K562 (cell line): ENCODE measurements around the gene ARHGEF4. TPM values are rescaled to one million over a fixed set of nuclear protein-coding genes. Genes with fewer than 3 reads are reported as not detected.

Experiments
- ATAC-seq: fragments of 200-7000 bp; cut with Tn5 transposase; 3 replicates; pipeline ENCODE4 v1.9.1; 2020; ENCODE audit warnings: moderate library complexity
- BruUV-seq: library from RNA; stranded (reverse); fragments of 400-500 nt; replicated peaks from 2 replicates; lab custom pipeline; 2021; lab: Mats Ljungman, UMichigan
- CTCF ChIA-PET: fragments of 300-600 bp; formaldehyde crosslinking; extraction: SDS; loops from one replicate; lab custom pipeline; 2021; ENCODE audit warnings: low intra/inter-chr PET ratio; lab: Yijun Ruan, JAX
- POLR2A ChIA-PET: fragments of 300-600, 350-650 bp; sonication (Branson Sonifier 250); formaldehyde crosslinking; extraction: SDS; loops from one replicate; lab custom pipeline; 2021; ENCODE audit warnings: antibody characterized with exemption, inconsistent platforms; lab: Yijun Ruan, JAX
- DNase-seq, 4 experiments: peaks; one replicate each; pipeline versions ENCODE4 v3.0.0 to v3.0.0-alpha.2; 2011 to 2018; ENCODE audit warnings: low spot score in 3 of 4, mixed read lengths in 3 of 4; ENCODE audit errors: extremely low read depth in 1 of 4
- FAIRE-seq: peaks from 2 replicates; lab custom pipeline; 2011; peaks lifted over from hg19 to GRCh38; lab: Jason Lieb, UNC
- H2AFZ ChIP-seq: 2 replicates; pipeline ENCODE4 v1.6.0; 2011; ENCODE audit warnings: low read depth, low read length, control low read depth, inconsistent platforms
- H3K27ac ChIP-seq: fragments of 200-600 bp; 3 replicates; pipeline ENCODE4 v1.8.0; 2011; ENCODE audit warnings: low read depth, mild to moderate bottlenecking, control low read depth, inconsistent platforms, low read length, moderate library complexity, mixed read lengths; ENCODE audit errors: extremely low read depth
- H3K27me3 ChIP-seq, 2 experiments: fragments of 300-600 bp in 1 of 2; 2 replicates in 1 of 2; 3 replicates in 1 of 2; pipeline versions ENCODE4 v1.6.0 to v1.8.0; 2011; ENCODE audit warnings: inconsistent platforms in 2 of 2, low read length in 2 of 2, mild to moderate bottlenecking in 1 of 2, mixed read lengths in 1 of 2, moderate library complexity in 1 of 2; ENCODE audit not compliant: control insufficient read depth in 2 of 2, insufficient read depth in 2 of 2
- H3K36me3 ChIP-seq: fragments of 300-600 bp; 3 replicates; pipeline ENCODE4 v1.8.0; 2011; ENCODE audit warnings: mild to moderate bottlenecking, low read length, inconsistent platforms; ENCODE audit not compliant: control insufficient read depth, insufficient read depth
- H3K4me1 ChIP-seq, 2 experiments: fragments of 200-600 bp in 1 of 2; replicated peaks in 1 of 2; 2 replicates in 1 of 2; 3 replicates in 1 of 2; pipeline versions ENCODE4 v1.5.1 to v1.8.0; 2011; ENCODE audit warnings: inconsistent platforms in 2 of 2, low read length in 2 of 2, mild to moderate bottlenecking in 1 of 2, mixed read lengths in 1 of 2, moderate library complexity in 1 of 2; ENCODE audit not compliant: control insufficient read depth in 2 of 2, insufficient read depth in 2 of 2
- H3K4me2 ChIP-seq: 2 replicates; pipeline ENCODE4 v1.6.1; 2011; ENCODE audit warnings: low read length, control low read depth, inconsistent platforms, mixed read lengths; ENCODE audit not compliant: insufficient read depth
- H3K4me3 ChIP-seq: fragments of 200-600 bp; sonication (generic), shearing (Covaris generic); 2 replicates; pipeline ENCODE4 v1.5.1; 2016; ENCODE audit warnings: control low read depth, inconsistent platforms
- H3K79me2 ChIP-seq: fragments of 200-600 bp; 3 replicates; pipeline ENCODE4 v1.8.0; 2011; ENCODE audit warnings: low read length, inconsistent platforms; ENCODE audit not compliant: control insufficient read depth, insufficient read depth
- H3K9ac ChIP-seq, 2 experiments: 2 replicates each; pipeline versions ENCODE4 v1.6.0 to v1.6.1; 2011; ENCODE audit warnings: low read depth in 2 of 2, low read length in 2 of 2, control low read depth in 1 of 2, inconsistent platforms in 1 of 2, mild to moderate bottlenecking in 1 of 2, mixed read lengths in 1 of 2; ENCODE audit not compliant: insufficient read depth in 1 of 2
- H3K9me1 ChIP-seq: one replicate; pipeline ENCODE4 v1.6.0; 2011; ENCODE audit warnings: inconsistent platforms, mild to moderate bottlenecking, low read length, moderate library complexity; ENCODE audit not compliant: control insufficient read depth, insufficient read depth
- H3K9me3 ChIP-seq: replicated peaks from 2 replicates; pipeline ENCODE4 v1.5.1; 2011; ENCODE audit warnings: low read depth, low read length, inconsistent platforms; ENCODE audit not compliant: control insufficient read depth, insufficient read depth
- H4K20me1 ChIP-seq: replicated peaks from 2 replicates; pipeline ENCODE4 v1.6.1; 2011; ENCODE audit warnings: low read length, inconsistent platforms, mixed read lengths; ENCODE audit not compliant: control insufficient read depth, insufficient read depth
- AFF1 ChIP-seq, 2 experiments: fragments of 450-650 bp; IDR thresholded peaks; 2 replicates each; pipeline ENCODE4 v1.6.1; 2018; ENCODE audit warnings: mild to moderate bottlenecking in 2 of 2, low read depth in 1 of 2; ENCODE audit not compliant: partially characterized antibody in 2 of 2
- FOXP4 ChIP-seq: sonication (generic); formaldehyde crosslinking; IDR thresholded peaks from 2 replicates; pipeline ENCODE4 v1.8.0; 2022; ENCODE audit warnings: mild to moderate bottlenecking, missing genetic modification reagents, borderline replicate concordance
- RHOXF2B ChIP-seq: fragments of 250-450 bp; sonication (Bioruptor Pico); conservative IDR thresholded peaks from 2 replicates; pipeline ENCODE4 v1.5.1; 2021
- WGBS: fragments of 100-300 bp; shearing (Covaris generic); methylation state at CpG from one replicate; pipeline ENCODE4 v1.1.6; 2016; ENCODE audit warnings: low coverage, mixed read lengths; ENCODE audit not compliant: insufficient coverage; ENCODE audit errors: missing lambda C conversion rate; 5-methylcytosine and 5-hydroxymethylcytosine counted together
- in situ Hi-C: fragments of 300-500 bp; cut with MboI; formaldehyde crosslinking; loops from 4 replicates; pipeline ENCODE4 v1.15.0; 2018; ENCODE audit warnings: inconsistent platforms, mixed read lengths
- intact Hi-C: fragments of 100-400 bp; cut with micrococcal nuclease; formaldehyde crosslinking; loops from 2 replicates; pipeline ENCODE4 v1.14.2; 2022
- polyA plus RNA-seq, 8 experiments: library from polyadenylated mRNA; depleted of rRNA in 4 of 8; stranded (reverse) in 5 of 8; unstranded in 3 of 8; fragments of >200 nt; fragmentation: Nextera tagmentation in 2 of 8; fragmentation: Illumina TruSeq in 1 of 8; extraction: Ambion mirVana in 2 of 8; extraction: Trizol in 1 of 8; gene quantifications; 2 replicates each; pipeline versions ENCODE4 v1.2.1 to v1.2.3, GENCODE V29; 2011 to 2014; ENCODE audit warnings: inconsistent platforms in 1 of 8, missing spikeins in 1 of 8
- total RNA-seq, 7 experiments: library from RNA; depleted of rRNA in 6 of 7; stranded (reverse); fragments of >200 nt in 6 of 7; fragmentation: Illumina TruSeq in 2 of 7; extraction: Trizol in 2 of 7; gene quantifications; 2 replicates each; pipeline versions ENCODE4 v1.2.1 to v1.2.3, GENCODE V29; 2011 to 2021; ENCODE audit warnings: low replicate concordance in 1 of 7

The ARHGEF4 gene
- total and polyA plus RNA-seq, 9 of the 15 experiments (the other 6 are each of a cell fraction or from before 2014, with no cell fraction given): not detected

- ChIA-PET CTCF (no interaction called here), POLR2A (no interaction called here)
- Histone ChIP-seq H3K36me3 (no peaks in the 10 kb centered on the region), H3K4me3 (no peak overlapping the region), H3K27ac (no peak overlapping the region), H2AFZ (no peak overlapping the region), H3K27me3 (peaks cover 8 to 73% of the 10 kb centered on the region in 2 experiments; a peak in 4 of 5 replicates), H3K9me1 (peaks cover 2% of the 10 kb centered on the region), H3K9me3 (no peaks in the 10 kb centered on the region), H3K9ac (no peak overlapping the region; a peak in 1 of 4 replicates), H3K4me1 (no peaks in the 10 kb centered on the region), H3K79me2 (no peaks in the 10 kb centered on the region), H4K20me1 (no peaks in the 10 kb centered on the region; the same call in 1 of the 2 replicates), H3K4me2 (no peak overlapping the region)
- no peak for FAIRE-seq
- no peak for DNase-seq
- WGBS: 4% methylated on average over 12 of the region's 16 CpGs
- BruUV-seq: no TSS peak
- no peak for TF ChIP-seq RHOXF2B (CRISPR knock-in tag)
- no peak for TF ChIP-seq AFF1 (IDR thresholded peaks at IDR 0.05; ENCODE audit: low read depth in 1 of 2, partially characterized antibody in 2 of 2)
- no peak for TF ChIP-seq FOXP4 (CRISPR knock-in tag)
- ATAC-seq: no peak
- in situ Hi-C loops: no loop called here
- intact Hi-C loops: no loop called here
Measured at GRCh38 chr2:130825231-130825965, 11.3 kb upstream of the ARHGEF4 start.
